Right renal pelvis (tissue), 4 donors: Measurements from ENCODE around the gene BRME1. TPM values are rescaled to one million over a fixed set of nuclear protein-coding genes. Genes with fewer than 3 reads are reported as not detected.

ENCODE experiments used
- DNase-seq, 4 donors: peaks; one replicate each; pipeline ENCODE4 v3.0.0-alpha.2; 2013; ENCODE audit warnings: low read depth in 4 of 4, low spot score in 3 of 4, missing footprints in 1 of 4
- polyA plus RNA-seq, 4 donors: library from polyadenylated mRNA; unstranded; fragments of 120-200 nt; gene quantifications; one replicate each; pipeline ENCODE4 v1.2.1, GENCODE V29; 2013; ENCODE audit not compliant: insufficient read length in 4 of 4

BRME1 gene
- polyA plus RNA-seq, 4 donors: 4.8 to 6.6 (median 5.0) TPM

GRCh38 chr19:13892870-13893269 is 13.0 kb downstream of the BRME1 start:
- no peak for DNase-seq

- no peak for DNase-seq
Observed at GRCh38 chr19:13890136-13890535, 15.8 kb downstream of the BRME1 start.

GRCh38 chr19:13888281-13888680 is 17.6 kb downstream of the BRME1 start:
- DNase-seq: no peak

- DNase-seq: no peak
Observed at GRCh38 chr19:13887517-13887916, 18.4 kb downstream of the BRME1 start.

GRCh38 chr19:13887018-13887436 is 18.9 kb downstream of the BRME1 start:
- DNase-seq: no peak

- no peak for DNase-seq
Observed at GRCh38 chr19:13885826-13886365, 20.0 kb downstream of the BRME1 start.

GRCh38 chr19:13884726-13885591 is 21.0 kb downstream of the BRME1 start:
- no peak for DNase-seq

- DNase-seq: no peak
Observed at GRCh38 chr19:13883516-13884064, 22.3 kb downstream of the BRME1 start.

GRCh38 chr19:13882836-13883235 is 23.1 kb downstream of the BRME1 start:
- DNase-seq: no peak

- no peak for DNase-seq
Observed at GRCh38 chr19:13882419-13882795, 23.5 kb downstream of the BRME1 start.

GRCh38 chr19:13881692-13882418 is 24.1 kb downstream of the BRME1 start:
- no peak for DNase-seq

- DNase-seq: no peak
Observed at GRCh38 chr19:13881251-13881691, 24.6 kb downstream of the BRME1 start.

- DNase-seq: peak; percentile 84 to 93 (median 88)
Observed at GRCh38 chr19:13880059-13881043, 25.6 kb downstream of the BRME1 start.

GRCh38 chr19:13877303-13877702 is 28.6 kb downstream of the BRME1 start:
- no peak for DNase-seq

- DNase-seq: no peak
Observed at GRCh38 chr19:13876834-13877233, 29.1 kb downstream of the BRME1 start, which contains the start of gene NANOS3. Gene NANOS3 (plus strand): TSS chr19:13877134. CDS start chr19:13877249, 115 bp downstream.

- no peak for DNase-seq
Observed at GRCh38 chr19:13875824-13876223, 30.1 kb downstream of the BRME1 start.

- no peak for DNase-seq
Observed at GRCh38 chr19:13873834-13874515, 31.9 kb downstream of the BRME1 start.

GRCh38 chr19:13872695-13873389 is 33.1 kb downstream of the BRME1 start:
- no peak for DNase-seq

GRCh38 chr19:13872339-13872694 is 33.6 kb downstream of the BRME1 start:
- DNase-seq: no peak
